K562 (cell line): ENCODE results near the gene RBM20. TPM values are rescaled to one million over a fixed set of nuclear protein-coding genes. Genes with fewer than 3 reads are reported as not detected.

ENCODE experiments used
- ATAC-seq: fragments of 200-7000 bp; cut with Tn5 transposase; 3 replicates; pipeline ENCODE4 v1.9.1; 2020; ENCODE audit warnings: moderate library complexity
- BruUV-seq: library from RNA; stranded (reverse); fragments of 400-500 nt; replicated peaks from 2 replicates; lab custom pipeline; 2021; lab: Mats Ljungman, UMichigan
- CTCF ChIA-PET: fragments of 300-600 bp; formaldehyde crosslinking; extraction: SDS; loops from one replicate; lab custom pipeline; 2021; ENCODE audit warnings: low intra/inter-chr PET ratio; lab: Yijun Ruan, JAX
- POLR2A ChIA-PET: fragments of 300-600, 350-650 bp; sonication (Branson Sonifier 250); formaldehyde crosslinking; extraction: SDS; loops from one replicate; lab custom pipeline; 2021; ENCODE audit warnings: antibody characterized with exemption, inconsistent platforms; lab: Yijun Ruan, JAX
- DNase-seq, 4 experiments: peaks; one replicate each; pipeline versions ENCODE4 v3.0.0 to v3.0.0-alpha.2; 2011 to 2018; ENCODE audit warnings: low spot score in 3 of 4, mixed read lengths in 3 of 4; ENCODE audit errors: extremely low read depth in 1 of 4
- FAIRE-seq: peaks from 2 replicates; lab custom pipeline; 2011; peaks lifted over from hg19 to GRCh38; lab: Jason Lieb, UNC
- H2AFZ ChIP-seq: 2 replicates; pipeline ENCODE4 v1.6.0; 2011; ENCODE audit warnings: low read depth, low read length, control low read depth, inconsistent platforms
- H3K27ac ChIP-seq: fragments of 200-600 bp; 3 replicates; pipeline ENCODE4 v1.8.0; 2011; ENCODE audit warnings: low read depth, mild to moderate bottlenecking, control low read depth, inconsistent platforms, low read length, moderate library complexity, mixed read lengths; ENCODE audit errors: extremely low read depth
- H3K27me3 ChIP-seq, 2 experiments: fragments of 300-600 bp in 1 of 2; 2 replicates in 1 of 2; 3 replicates in 1 of 2; pipeline versions ENCODE4 v1.6.0 to v1.8.0; 2011; ENCODE audit warnings: inconsistent platforms in 2 of 2, low read length in 2 of 2, mild to moderate bottlenecking in 1 of 2, mixed read lengths in 1 of 2, moderate library complexity in 1 of 2; ENCODE audit not compliant: control insufficient read depth in 2 of 2, insufficient read depth in 2 of 2
- H3K36me3 ChIP-seq: fragments of 300-600 bp; 3 replicates; pipeline ENCODE4 v1.8.0; 2011; ENCODE audit warnings: mild to moderate bottlenecking, low read length, inconsistent platforms; ENCODE audit not compliant: control insufficient read depth, insufficient read depth
- H3K4me1 ChIP-seq, 2 experiments: fragments of 200-600 bp in 1 of 2; replicated peaks in 1 of 2; 2 replicates in 1 of 2; 3 replicates in 1 of 2; pipeline versions ENCODE4 v1.5.1 to v1.8.0; 2011; ENCODE audit warnings: inconsistent platforms in 2 of 2, low read length in 2 of 2, mild to moderate bottlenecking in 1 of 2, mixed read lengths in 1 of 2, moderate library complexity in 1 of 2; ENCODE audit not compliant: control insufficient read depth in 2 of 2, insufficient read depth in 2 of 2
- H3K4me2 ChIP-seq: 2 replicates; pipeline ENCODE4 v1.6.1; 2011; ENCODE audit warnings: low read length, control low read depth, inconsistent platforms, mixed read lengths; ENCODE audit not compliant: insufficient read depth
- H3K4me3 ChIP-seq: fragments of 200-600 bp; sonication (generic), shearing (Covaris generic); 2 replicates; pipeline ENCODE4 v1.5.1; 2016; ENCODE audit warnings: control low read depth, inconsistent platforms
- H3K79me2 ChIP-seq: fragments of 200-600 bp; 3 replicates; pipeline ENCODE4 v1.8.0; 2011; ENCODE audit warnings: low read length, inconsistent platforms; ENCODE audit not compliant: control insufficient read depth, insufficient read depth
- H3K9ac ChIP-seq, 2 experiments: 2 replicates each; pipeline versions ENCODE4 v1.6.0 to v1.6.1; 2011; ENCODE audit warnings: low read depth in 2 of 2, low read length in 2 of 2, control low read depth in 1 of 2, inconsistent platforms in 1 of 2, mild to moderate bottlenecking in 1 of 2, mixed read lengths in 1 of 2; ENCODE audit not compliant: insufficient read depth in 1 of 2
- H3K9me1 ChIP-seq: one replicate; pipeline ENCODE4 v1.6.0; 2011; ENCODE audit warnings: inconsistent platforms, mild to moderate bottlenecking, low read length, moderate library complexity; ENCODE audit not compliant: control insufficient read depth, insufficient read depth
- H3K9me3 ChIP-seq: replicated peaks from 2 replicates; pipeline ENCODE4 v1.5.1; 2011; ENCODE audit warnings: low read depth, low read length, inconsistent platforms; ENCODE audit not compliant: control insufficient read depth, insufficient read depth
- H4K20me1 ChIP-seq: replicated peaks from 2 replicates; pipeline ENCODE4 v1.6.1; 2011; ENCODE audit warnings: low read length, inconsistent platforms, mixed read lengths; ENCODE audit not compliant: control insufficient read depth, insufficient read depth
- BCOR ChIP-seq: fragments of 450-650 bp; IDR thresholded peaks from 2 replicates; pipeline ENCODE4 v1.6.1; 2016
- C11orf30 ChIP-seq: fragments of 450-650 bp; IDR thresholded peaks from 2 replicates; pipeline ENCODE4 v1.6.1; 2016; ENCODE audit warnings: low read depth, mild to moderate bottlenecking
- CCAR2 ChIP-seq: fragments of 200-400 bp; formaldehyde crosslinking; IDR thresholded peaks from 2 replicates; pipeline ENCODE4 v1.6.1; 2017; ENCODE audit warnings: mild to moderate bottlenecking, low read depth, low read length
- ELF2 ChIP-seq: fragments of 250-450 bp; sonication (Bioruptor Pico); IDR thresholded peaks from 2 replicates; pipeline ENCODE4 v1.5.0; 2021; ENCODE audit warnings: mild to moderate bottlenecking
- ETS2 ChIP-seq: IDR thresholded peaks from 2 replicates; pipeline ENCODE4 v1.6.1; 2016; ENCODE audit warnings: borderline replicate concordance, missing genetic modification characterization, mild to moderate bottlenecking, moderate library complexity, missing compliant biosample characterization; ENCODE audit not compliant: poor library complexity, severe bottlenecking
- HMG20A ChIP-seq: fragments of 450-650 bp; formaldehyde crosslinking; conservative IDR thresholded peaks from 2 replicates; pipeline ENCODE4 v1.4.0; 2020; ENCODE audit warnings: mild to moderate bottlenecking, mixed read lengths
- NFE2L1 ChIP-seq: fragments of 450-650 bp; IDR thresholded peaks from 2 replicates; pipeline ENCODE4 v1.6.1; 2016; ENCODE audit warnings: missing genetic modification characterization, low read depth, mild to moderate bottlenecking, missing compliant biosample characterization, moderate library complexity, borderline replicate concordance
- RAD21 ChIP-seq, 2 experiments: fragments of 250-450 bp in 1 of 2; fragments of 450-650 bp in 1 of 2; sonication (Bioruptor Pico) in 1 of 2; formaldehyde crosslinking in 1 of 2; IDR thresholded peaks in 1 of 2; conservative IDR thresholded peaks in 1 of 2; 2 replicates each; pipeline versions ENCODE4 v1.4.0 to v1.8.0; 2020 to 2022; ENCODE audit warnings: mild to moderate bottlenecking in 2 of 2, moderate library complexity in 1 of 2
- SMARCA5 ChIP-seq: fragments of 450-650 bp; IDR thresholded peaks from 2 replicates; pipeline ENCODE4 v1.6.1; 2016
- ZNF134 ChIP-seq: fragments of 250-450 bp; sonication (Bioruptor Pico); conservative IDR thresholded peaks from 2 replicates; pipeline ENCODE4 v1.4.0; 2020
- WGBS: fragments of 100-300 bp; shearing (Covaris generic); methylation state at CpG from one replicate; pipeline ENCODE4 v1.1.6; 2016; ENCODE audit warnings: low coverage, mixed read lengths; ENCODE audit not compliant: insufficient coverage; ENCODE audit errors: missing lambda C conversion rate; 5-methylcytosine and 5-hydroxymethylcytosine counted together
- in situ Hi-C: fragments of 300-500 bp; cut with MboI; formaldehyde crosslinking; loops from 4 replicates; pipeline ENCODE4 v1.15.0; 2018; ENCODE audit warnings: inconsistent platforms, mixed read lengths
- intact Hi-C: fragments of 100-400 bp; cut with micrococcal nuclease; formaldehyde crosslinking; loops from 2 replicates; pipeline ENCODE4 v1.14.2; 2022
- polyA plus RNA-seq, 8 experiments: library from polyadenylated mRNA; depleted of rRNA in 4 of 8; stranded (reverse) in 5 of 8; unstranded in 3 of 8; fragments of >200 nt; fragmentation: Nextera tagmentation in 2 of 8; fragmentation: Illumina TruSeq in 1 of 8; extraction: Ambion mirVana in 2 of 8; extraction: Trizol in 1 of 8; gene quantifications; 2 replicates each; pipeline versions ENCODE4 v1.2.1 to v1.2.3, GENCODE V29; 2011 to 2014; ENCODE audit warnings: inconsistent platforms in 1 of 8, missing spikeins in 1 of 8
- total RNA-seq, 7 experiments: library from RNA; depleted of rRNA in 6 of 7; stranded (reverse); fragments of >200 nt in 6 of 7; fragmentation: Illumina TruSeq in 2 of 7; extraction: Trizol in 2 of 7; gene quantifications; 2 replicates each; pipeline versions ENCODE4 v1.2.1 to v1.2.3, GENCODE V29; 2011 to 2021; ENCODE audit warnings: low replicate concordance in 1 of 7
- TF ChIP-seq, protein P1 (sequence below): fragments of 200-800 bp; sonication (Bioruptor generic); IDR thresholded peaks from 2 replicates; pipeline ENCODE4 v1.6.1; 2017; ENCODE audit warnings: missing genetic modification characterization, missing compliant biosample characterization
- TF ChIP-seq, protein P2 (sequence below): sonication (generic); formaldehyde crosslinking; IDR thresholded peaks from 2 replicates; pipeline ENCODE4 v1.8.1; 2023; ENCODE audit warnings: mild to moderate bottlenecking, missing genetic modification reagents
- TF ChIP-seq, protein P3 (sequence below): fragments of 450-650 bp; formaldehyde crosslinking; IDR thresholded peaks from 2 replicates; pipeline ENCODE4 v1.4.0; 2022; ENCODE audit warnings: mild to moderate bottlenecking, moderate library complexity
- TF ChIP-seq, protein P4 (sequence below): fragments of 250-450 bp; sonication (Bioruptor Pico); IDR thresholded peaks from 2 replicates; pipeline ENCODE4 v1.5.0; 2020; ENCODE audit warnings: mild to moderate bottlenecking

RBM20 gene
- total and polyA plus RNA-seq, 9 of the 15 experiments (the other 6 are each of a cell fraction or from before 2014, with no cell fraction given): 0.63 to 5.7 (median 3.2) TPM

DNA sequence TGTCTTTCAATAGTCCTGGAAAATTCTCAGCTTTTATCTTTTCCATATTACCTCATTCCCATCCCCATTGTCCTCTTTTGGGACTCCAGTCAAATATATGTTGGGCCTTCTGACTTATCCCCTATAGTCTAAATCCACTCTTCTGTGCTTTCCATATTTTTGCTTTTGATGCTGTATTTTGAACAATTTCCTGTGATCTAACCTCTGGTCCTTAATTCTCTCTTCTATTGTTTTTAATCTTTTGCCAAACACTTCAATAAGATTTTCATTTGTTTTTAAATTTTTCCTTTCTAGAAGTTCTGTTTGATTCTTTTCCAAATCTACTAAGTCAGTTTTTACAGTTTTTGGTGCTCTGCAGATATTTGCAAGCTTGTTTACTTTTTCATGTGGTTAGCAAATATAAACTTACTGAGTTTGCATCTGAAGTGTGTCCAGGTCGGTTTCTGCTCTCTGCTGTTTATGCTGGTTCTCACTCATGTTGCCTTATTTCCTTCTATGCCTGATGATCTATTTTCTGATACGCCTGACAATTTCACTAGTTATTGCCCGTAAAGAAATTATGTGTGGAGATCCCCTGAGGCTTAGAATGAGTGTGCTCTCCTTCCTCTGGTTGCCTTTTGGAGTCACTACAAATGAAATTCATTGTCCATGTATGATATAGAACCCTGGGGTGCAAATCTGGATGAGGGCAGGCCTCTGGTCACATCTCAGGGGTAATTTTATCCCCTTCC, 110.4 kb downstream of the RBM20 start (continued):
- TF ChIP-seq SMARCA5: no peak
- TF ChIP-seq, protein P1, sequence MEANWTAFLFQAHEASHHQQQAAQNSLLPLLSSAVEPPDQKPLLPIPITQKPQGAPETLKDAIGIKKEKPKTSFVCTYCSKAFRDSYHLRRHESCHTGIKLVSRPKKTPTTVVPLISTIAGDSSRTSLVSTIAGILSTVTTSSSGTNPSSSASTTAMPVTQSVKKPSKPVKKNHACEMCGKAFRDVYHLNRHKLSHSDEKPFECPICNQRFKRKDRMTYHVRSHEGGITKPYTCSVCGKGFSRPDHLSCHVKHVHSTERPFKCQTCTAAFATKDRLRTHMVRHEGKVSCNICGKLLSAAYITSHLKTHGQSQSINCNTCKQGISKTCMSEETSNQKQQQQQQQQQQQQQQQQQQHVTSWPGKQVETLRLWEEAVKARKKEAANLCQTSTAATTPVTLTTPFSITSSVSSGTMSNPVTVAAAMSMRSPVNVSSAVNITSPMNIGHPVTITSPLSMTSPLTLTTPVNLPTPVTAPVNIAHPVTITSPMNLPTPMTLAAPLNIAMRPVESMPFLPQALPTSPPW (CRISPR knock-in tag): no peak
- no peak for TF ChIP-seq HMG20A (CRISPR knock-in tag)
- no peak for TF ChIP-seq BCOR
- TF ChIP-seq, protein P2, sequence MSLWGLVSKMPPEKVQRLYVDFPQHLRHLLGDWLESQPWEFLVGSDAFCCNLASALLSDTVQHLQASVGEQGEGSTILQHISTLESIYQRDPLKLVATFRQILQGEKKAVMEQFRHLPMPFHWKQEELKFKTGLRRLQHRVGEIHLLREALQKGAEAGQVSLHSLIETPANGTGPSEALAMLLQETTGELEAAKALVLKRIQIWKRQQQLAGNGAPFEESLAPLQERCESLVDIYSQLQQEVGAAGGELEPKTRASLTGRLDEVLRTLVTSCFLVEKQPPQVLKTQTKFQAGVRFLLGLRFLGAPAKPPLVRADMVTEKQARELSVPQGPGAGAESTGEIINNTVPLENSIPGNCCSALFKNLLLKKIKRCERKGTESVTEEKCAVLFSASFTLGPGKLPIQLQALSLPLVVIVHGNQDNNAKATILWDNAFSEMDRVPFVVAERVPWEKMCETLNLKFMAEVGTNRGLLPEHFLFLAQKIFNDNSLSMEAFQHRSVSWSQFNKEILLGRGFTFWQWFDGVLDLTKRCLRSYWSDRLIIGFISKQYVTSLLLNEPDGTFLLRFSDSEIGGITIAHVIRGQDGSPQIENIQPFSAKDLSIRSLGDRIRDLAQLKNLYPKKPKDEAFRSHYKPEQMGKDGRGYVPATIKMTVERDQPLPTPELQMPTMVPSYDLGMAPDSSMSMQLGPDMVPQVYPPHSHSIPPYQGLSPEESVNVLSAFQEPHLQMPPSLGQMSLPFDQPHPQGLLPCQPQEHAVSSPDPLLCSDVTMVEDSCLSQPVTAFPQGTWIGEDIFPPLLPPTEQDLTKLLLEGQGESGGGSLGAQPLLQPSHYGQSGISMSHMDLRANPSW (CRISPR knock-in tag): no peak
- TF ChIP-seq, all 486 proteins: peak for 0

DNA sequence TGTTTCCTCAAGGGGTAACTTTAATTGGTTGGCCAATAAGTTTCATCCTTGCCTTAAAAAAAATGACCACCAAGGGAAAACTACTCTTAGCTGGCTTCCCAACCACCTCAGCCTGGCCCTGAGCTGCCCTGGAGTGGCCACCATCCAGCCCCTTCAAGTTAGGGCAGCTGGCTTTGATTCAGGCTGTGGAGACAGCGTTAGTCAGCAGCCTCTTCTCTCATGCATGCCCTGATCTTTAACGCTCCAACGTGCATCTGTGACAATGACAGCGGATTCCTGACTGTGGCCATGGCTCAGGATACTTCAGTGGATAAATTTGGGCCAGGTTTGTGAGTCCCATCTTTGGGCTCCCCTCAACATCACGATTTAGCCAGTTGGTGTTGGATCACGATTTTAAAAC, 111.6 kb downstream of the RBM20 start:
- no peak for FAIRE-seq
- Histone ChIP-seq H3K27ac (no peak overlapping the region), H3K9me1 (no peaks in the 10 kb centered on the region), H3K36me3 (no peaks in the 10 kb centered on the region), H3K9ac (no peak overlapping the region), H4K20me1 (no peaks in the 10 kb centered on the region), H3K27me3 (no peaks in the 10 kb centered on the region), H3K79me2 (no peaks in the 10 kb centered on the region; the same call in 2 of the 3 replicates), H3K9me3 (no peaks in the 10 kb centered on the region), H3K4me2 (no peak overlapping the region), H3K4me1 (no peaks in the 10 kb centered on the region), H3K4me3 (no peak overlapping the region), H2AFZ (no peak overlapping the region)
- POLR2A ChIA-PET: interaction anchor here (1.3 kb wide), 1 partner anchor 10 kb away, joined by 3 read pairs; no protein-coding TSS in a partner anchor
- 27% methylated on average over 6 of the region's 6 CpGs for WGBS
- BruUV-seq: no TSS peak
- DNase-seq: no peak
- ATAC-seq: no peak
- CTCF ChIA-PET: no interaction called here
- intact Hi-C loops: no loop called here
- in situ Hi-C loops: no loop called here
- TF ChIP-seq RAD21 (CRISPR knock-in tag; conservative IDR thresholded peaks at IDR 0.05 in 1 of 2, IDR thresholded peaks at IDR 0.05 in 1 of 2): no peak
- TF ChIP-seq ETS2 (tag): no peak
- no peak for TF ChIP-seq C11orf30
- no peak for TF ChIP-seq ZNF134
- TF ChIP-seq CCAR2: no peak
- TF ChIP-seq ELF2 (CRISPR knock-in tag): no peak
- no peak for TF ChIP-seq NFE2L1 (tag)
- TF ChIP-seq, protein P3, sequence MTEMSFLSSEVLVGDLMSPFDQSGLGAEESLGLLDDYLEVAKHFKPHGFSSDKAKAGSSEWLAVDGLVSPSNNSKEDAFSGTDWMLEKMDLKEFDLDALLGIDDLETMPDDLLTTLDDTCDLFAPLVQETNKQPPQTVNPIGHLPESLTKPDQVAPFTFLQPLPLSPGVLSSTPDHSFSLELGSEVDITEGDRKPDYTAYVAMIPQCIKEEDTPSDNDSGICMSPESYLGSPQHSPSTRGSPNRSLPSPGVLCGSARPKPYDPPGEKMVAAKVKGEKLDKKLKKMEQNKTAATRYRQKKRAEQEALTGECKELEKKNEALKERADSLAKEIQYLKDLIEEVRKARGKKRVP (CRISPR knock-in tag): no peak
- TF ChIP-seq, protein P4, sequence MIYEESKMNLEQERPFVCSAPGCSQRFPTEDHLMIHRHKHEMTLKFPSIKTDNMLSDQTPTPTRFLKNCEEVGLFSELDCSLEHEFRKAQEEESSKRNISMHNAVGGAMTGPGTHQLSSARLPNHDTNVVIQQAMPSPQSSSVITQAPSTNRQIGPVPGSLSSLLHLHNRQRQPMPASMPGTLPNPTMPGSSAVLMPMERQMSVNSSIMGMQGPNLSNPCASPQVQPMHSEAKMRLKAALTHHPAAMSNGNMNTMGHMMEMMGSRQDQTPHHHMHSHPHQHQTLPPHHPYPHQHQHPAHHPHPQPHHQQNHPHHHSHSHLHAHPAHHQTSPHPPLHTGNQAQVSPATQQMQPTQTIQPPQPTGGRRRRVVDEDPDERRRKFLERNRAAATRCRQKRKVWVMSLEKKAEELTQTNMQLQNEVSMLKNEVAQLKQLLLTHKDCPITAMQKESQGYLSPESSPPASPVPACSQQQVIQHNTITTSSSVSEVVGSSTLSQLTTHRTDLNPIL (CRISPR knock-in tag): no peak
